Upper lobe of left lung (tissue), 4 donors: ENCODE results near the gene GNAZ.
"Not testable (repeated sequence)": the region's sequence is repeated elsewhere in the genome, so short reads cannot be mapped to it uniquely, and the experiment has no call there.

Experiments
- CTCF ChIP-seq, 6 experiments: fragments of 450-650 bp in 4 of 6; fragments of 200-600 bp in 2 of 6; sonication (generic) in 2 of 6; IDR thresholded peaks; one replicate each; pipeline ENCODE4 v1.5.1; 2016 to 2019; ENCODE audit warnings: antibody characterized with exemption in 6 of 6
- EP300 ChIP-seq, 4 donors: sonication (generic); formaldehyde crosslinking; IDR thresholded peaks; one replicate each; pipeline ENCODE4 v1.5.1; 2017; ENCODE audit warnings: antibody characterized with exemption in 4 of 4, control low read depth in 2 of 4
- POLR2A ChIP-seq, 4 donors: fragments of 450-650 bp; IDR thresholded peaks; one replicate each; pipeline ENCODE4 v1.5.1; 2016 to 2017; ENCODE audit warnings: antibody characterized with exemption in 4 of 4, mild to moderate bottlenecking in 2 of 4
- POLR2AphosphoS5 ChIP-seq, 2 donors: sonication (generic); formaldehyde crosslinking; IDR thresholded peaks; one replicate each; pipeline ENCODE4 v1.5.1; 2017; ENCODE audit warnings: antibody characterized with exemption in 2 of 2

GRCh38 chr22:23021660-23022353 is 48.5 kb upstream of the GNAZ start:
- not testable (repeated sequence) for TF ChIP-seq CTCF, POLR2A, EP300, POLR2AphosphoS5 (IDR thresholded peaks at IDR 0.05)
